ENCODE data around the gene CARS2.

The CARS2 gene

GRCh38 chr13:110651726-110652230, 54.1 kb downstream of the CARS2 start:
- no peak for DNase-seq (ENCODE audit: low spot score)

DNA sequence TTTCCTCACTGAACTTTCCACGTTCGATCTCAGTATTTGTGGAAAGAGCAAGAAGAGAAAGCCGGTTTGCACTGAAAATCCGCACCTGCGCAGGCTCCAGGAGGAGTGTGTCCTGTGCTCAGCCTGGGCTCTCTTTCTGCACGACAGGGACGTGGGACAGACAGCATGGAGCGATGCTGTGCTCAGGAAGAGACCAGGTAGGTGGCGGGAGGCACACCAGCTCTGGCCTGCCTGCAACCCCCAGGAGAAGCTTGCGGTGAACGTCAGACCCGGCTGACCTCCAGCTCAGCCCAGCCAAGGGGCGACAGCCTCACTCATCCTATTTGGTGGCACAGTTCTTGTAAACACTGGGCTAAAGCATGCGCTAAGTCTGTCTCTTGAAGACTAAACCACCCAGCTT, 54.6 kb downstream of the CARS2 start:
- DNase-seq (ENCODE audit: low spot score): no peak

DNA sequence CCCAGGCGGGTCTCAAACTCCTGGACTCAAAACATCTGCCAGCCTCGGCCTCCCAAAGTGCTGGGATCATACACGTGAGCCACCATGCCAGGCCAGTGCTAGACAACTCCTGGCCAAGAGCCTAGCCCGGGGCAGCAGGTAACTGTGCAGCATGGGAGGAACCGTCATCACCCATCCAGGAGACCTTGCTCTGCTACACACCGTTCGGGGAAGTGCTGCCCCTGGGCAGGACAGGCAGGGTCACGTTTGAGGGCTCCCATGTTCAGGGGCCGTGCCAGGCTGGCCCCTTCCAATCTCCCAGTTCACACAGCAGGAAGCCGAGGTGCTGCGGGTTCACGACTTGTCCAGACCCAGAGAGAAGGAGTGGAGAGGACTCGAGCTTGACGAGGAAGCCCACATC, 55.5 kb downstream of the CARS2 start:
- DNase-seq (ENCODE audit: low spot score): no peak

DNA sequence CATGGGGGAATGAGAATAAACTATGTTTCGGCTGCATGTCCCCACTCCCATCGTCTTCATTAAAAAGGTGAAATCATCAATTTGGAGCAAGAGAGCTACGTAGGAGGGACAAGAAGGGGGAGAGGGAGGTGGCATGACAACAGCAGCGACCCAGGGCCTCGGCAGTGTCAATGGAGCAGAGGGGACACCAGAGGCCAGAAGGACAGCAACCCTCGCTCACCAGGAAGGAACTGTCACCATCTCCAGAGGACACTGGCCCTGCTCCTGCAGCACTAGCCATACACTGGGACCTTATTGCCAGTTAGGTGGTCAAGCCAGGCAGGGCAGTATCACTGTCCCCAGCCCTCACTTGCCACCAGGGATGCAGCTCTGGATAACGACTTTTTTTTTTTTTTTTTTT, 56.4 kb downstream of the CARS2 start:
- DNase-seq (ENCODE audit: low spot score): no peak

DNA sequence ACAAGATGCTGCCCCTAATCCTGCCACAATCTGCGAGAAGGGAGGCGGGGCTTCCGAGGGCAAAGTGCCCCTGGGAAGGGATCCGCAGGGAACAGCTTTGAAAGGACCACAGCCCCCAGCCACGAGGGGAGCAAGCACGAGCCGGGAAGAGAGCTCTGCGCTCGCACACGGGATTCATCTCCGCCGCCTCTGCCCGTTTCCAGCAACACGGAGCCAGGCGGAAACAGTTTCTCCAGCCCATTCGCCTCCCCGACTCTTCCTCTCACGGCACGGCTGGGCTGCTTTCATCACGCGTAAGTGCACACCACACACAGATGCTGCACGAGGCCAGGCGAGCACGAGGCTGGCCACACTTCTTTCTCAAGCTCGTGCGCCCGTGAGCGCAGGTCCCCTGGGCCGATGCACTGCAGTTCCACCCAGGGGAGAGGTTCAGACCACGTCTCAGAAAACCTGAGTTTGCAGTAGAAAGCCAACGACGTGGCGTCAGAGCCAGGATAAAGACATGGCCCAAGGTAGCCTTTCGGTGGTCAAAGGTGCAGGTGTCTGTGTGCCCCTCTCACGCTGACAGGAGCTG, 57.0 kb downstream of the CARS2 start:
- no peak for DNase-seq (ENCODE audit: low spot score)

GRCh38 chr13:110648146-110648819, 57.6 kb downstream of the CARS2 start:
- DNase-seq (ENCODE audit: low spot score): no peak

- no peak for DNase-seq (ENCODE audit: low spot score)
Observed at GRCh38 chr13:110647365-110647737, 58.6 kb downstream of the CARS2 start.

DNA sequence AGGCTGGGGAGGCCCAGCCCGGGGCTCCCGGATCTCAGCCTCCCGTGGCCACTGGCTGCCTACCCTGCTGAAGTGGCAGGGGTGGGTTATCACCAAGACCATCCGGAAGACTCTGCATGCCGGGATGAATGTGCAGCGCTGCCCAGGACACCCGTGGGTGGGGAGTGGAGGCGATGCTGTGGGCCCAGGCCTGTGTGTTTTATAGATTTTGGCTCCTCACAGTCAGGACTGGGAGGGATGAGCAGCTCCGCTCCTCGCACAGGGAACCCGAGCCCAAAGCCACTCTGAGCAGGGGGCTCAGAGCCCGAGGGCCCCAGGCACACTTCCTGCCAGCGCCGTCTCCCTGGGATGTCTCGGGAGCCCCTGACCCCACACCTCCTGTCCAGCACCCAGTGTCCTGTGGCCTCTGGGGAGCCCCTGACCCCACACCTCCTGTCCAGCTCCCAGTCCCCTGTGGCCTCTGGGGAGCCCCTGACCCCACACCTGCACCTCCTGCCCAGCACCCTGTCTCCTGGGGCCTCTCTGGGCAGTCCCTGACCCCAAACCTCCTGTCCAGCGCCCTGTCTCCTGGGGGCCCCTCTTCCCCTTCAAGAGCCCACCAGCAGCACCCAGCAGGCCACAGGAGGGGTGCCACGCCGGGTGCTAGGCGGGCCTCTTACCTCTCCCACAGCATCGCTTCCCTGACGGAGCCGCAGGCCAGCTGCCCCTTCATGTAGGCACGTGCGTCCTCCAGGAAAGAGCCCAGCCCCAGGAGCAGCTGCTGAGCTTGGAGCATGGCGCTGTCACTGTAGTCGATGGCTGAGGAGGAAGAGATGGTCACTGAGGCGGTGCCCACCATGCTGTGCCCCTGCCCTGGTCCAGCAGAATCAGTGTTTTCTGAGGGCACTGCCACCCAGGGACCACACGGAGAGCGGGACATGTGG, 59.2 kb downstream of the CARS2 start:
- DNase-seq (ENCODE audit: low spot score): no peak

DNA sequence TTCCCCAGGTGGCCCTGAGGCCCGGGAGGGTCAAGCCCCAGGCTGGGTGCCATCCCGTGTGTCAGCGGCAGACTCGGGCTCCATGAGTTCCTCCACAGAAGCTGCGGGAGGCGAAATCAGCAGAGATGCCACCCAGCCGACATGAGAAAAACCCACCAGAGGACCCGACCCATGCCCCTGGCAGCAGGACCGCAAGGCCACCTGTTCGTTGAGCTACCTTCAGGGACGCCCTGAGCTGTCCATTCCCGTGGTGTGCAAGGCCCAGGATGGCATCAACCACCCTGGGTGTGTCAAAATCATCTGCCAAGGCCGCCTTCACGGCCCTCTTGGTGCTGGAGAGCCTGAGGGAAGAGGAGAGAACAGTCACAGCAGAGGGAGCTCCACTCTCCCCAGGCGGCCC, 60.2 kb downstream of the CARS2 start:
- no peak for DNase-seq (ENCODE audit: low spot score)

DNA sequence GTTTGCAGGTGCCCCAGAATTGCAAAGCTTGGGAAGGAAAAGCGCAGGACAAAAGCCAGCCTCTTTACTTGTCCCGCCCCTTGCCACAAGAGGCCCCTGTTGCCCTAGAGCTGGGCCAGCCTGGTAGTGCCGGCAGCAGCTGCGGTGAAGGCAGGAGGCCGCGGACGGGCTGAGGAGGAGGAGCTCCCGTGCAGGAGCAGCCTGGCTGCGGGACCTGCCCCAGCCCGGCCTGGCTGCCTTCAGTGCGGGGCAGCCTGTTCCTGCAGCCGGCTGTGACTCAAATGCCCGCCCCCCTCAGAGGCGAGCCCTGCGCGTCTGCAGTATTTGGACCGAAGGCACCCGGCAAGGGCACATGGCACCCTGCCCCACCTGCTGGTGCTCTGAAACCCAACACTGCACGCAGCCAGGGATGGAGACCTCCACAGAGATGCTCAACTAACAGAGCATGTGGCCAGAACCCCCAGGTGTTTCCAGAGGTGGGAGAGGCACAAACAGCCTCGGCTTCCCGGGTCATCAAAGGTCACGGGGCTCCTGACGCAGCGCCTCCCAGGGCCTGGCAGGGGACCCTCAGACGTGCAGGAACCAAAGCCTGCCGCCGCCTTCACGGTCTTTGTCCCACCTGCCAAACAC, 60.9 kb downstream of the CARS2 start:
- DNase-seq (ENCODE audit: low spot score): peak; percentile 83

- no peak for DNase-seq (ENCODE audit: low spot score)
Observed at GRCh38 chr13:110643768-110644421, 62.0 kb downstream of the CARS2 start.

GRCh38 chr13:110643324-110643723, 62.6 kb downstream of the CARS2 start:
- no peak for DNase-seq (ENCODE audit: low spot score)

DNA sequence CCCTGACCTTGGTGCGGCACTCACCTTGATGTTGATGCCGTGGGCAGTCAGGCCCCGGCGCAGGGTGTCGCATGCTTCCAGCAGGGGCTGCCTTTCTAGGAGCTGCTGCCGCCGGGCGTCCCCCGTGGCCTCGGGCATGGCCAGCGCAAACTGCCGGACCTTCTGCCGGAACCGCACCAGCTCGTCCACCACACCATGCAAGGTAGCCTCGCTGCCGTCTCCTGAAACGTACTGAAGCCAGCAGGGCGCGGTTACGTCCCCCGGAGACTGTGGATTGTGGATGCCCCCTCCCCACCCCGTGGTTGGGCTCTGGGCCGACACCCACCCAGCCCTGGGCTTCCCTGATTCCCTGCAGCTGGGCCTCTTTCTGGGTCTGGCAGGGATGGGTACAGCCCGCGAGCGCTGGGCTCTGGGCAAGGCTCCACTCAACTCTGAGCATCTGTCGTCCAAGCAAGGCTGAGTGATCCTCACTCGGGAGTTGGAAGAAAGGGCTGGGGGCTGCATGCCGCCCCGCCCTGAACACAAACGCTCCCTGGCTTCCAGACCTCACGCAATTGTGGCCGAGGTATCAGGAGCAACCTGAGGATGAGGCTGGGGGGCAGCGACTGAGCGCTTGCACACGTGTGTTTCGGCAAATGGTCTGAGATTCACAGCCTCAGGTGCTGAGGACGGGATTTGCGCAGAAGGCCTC, 63.5 kb downstream of the CARS2 start:
- no peak for DNase-seq (ENCODE audit: low spot score)

- no peak for DNase-seq (ENCODE audit: low spot score)
Observed at GRCh38 chr13:110641055-110642015, 64.6 kb downstream of the CARS2 start.

DNA sequence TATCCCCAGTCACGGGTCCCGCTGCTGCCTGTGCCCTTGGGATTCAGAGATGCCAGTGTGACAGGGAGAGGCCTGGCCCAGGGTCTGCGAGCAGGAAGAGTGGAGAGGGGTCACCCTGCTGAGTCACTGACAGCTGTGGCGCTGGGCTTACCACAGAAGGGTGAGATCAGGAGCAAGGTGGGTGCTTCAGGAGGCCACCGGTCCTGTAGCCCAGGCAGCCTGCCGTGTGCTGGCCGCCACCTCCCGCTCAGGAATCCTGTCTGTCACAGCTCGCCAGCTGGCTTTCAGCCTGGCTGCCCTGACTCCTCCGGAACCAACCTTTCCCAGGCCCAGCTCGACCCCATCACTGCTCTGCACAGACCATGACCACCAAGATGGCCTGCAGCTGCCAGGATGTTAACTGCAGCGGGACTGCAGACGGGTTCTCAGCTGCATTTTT, 65.3 kb downstream of the CARS2 start:
- DNase-seq (ENCODE audit: low spot score): no peak

GRCh38 chr13:110639935-110640334, 66.0 kb downstream of the CARS2 start:
- DNase-seq (ENCODE audit: low spot score): no peak

DNA sequence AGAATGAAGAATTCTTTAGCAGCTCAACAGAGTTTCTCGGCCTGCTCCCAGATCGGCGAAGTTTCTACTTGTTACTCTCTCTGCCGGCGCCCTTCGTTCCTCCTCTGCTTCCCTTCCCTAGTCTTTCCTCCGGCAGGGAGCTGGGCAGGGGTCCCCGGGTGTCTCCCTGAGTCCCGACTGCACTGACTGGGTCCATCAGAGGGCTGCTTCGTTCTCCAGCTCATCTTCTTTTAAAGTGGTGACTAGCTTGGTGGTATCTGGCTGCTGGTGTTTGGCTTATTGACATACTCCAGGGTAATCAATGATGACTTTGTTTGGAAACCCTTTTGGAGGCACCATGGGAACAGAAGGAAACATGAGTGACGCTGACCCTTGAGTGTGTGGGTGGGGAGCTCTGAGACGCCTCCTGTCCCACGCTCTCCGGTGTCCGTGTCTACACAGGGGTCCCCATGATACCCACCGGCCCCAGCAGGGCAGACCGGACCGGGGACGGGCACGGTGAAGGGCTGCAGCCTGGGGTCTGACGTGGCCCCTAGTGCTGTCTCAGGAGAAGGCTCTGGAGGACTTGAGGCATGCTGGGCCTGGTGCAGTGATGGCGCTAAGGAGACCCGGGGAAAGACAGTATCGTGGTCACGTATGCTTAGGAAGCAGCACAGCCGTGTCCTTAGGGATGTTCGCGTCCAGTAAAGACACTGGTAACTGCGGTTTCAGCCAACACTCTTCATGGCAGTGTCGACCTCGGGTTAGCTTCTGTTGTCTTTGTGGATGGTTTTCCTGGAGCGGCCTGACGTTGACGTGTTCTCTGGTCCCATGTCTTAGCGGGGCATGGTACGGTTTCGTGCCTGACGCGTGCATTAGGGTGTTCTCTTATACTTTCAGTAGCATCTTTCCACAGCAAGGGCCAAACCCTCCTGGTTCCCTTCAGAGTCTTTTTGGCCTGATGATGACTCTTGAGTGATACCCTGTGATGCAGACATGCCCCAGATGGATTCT, 66.8 kb downstream of the CARS2 start:
- no peak for DNase-seq (ENCODE audit: low spot score)

GRCh38 chr13:110638257-110638656, 67.7 kb downstream of the CARS2 start:
- DNase-seq (ENCODE audit: low spot score): no peak

DNA sequence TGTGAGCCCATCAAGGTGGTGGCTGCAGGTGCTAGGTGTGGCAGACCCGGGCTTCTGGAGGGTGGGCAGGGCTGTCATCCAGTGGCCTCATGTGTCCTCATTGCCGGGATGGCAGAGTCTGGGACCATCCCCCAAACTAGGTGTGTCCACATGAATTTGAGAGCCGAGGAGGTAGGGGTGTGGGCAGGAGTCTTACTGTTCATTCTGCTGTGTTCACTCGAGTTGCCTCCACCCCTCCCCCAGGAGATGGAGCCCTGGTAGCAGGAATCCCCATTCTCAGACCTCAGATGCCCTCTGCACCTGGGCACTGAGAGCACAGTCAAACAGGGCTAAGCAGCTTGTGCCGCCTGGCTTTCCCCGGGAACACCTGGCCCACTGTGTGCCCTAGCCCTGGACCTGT, 68.2 kb downstream of the CARS2 start:
- no peak for DNase-seq (ENCODE audit: low spot score)
